ENCODE results near the gene ASB16.

The ASB16 gene

GRCh38 chr17:44211281-44212265 is 41.1 kb downstream of the ASB16 start:
- DNase-seq (ENCODE audit: low read depth), result no peak
- no peak for TF ChIP-seq CTCF (conservative IDR thresholded peaks at IDR 0.05; ENCODE audit: low read depth, low read length)
- H3K4me3 ChIP-seq (ENCODE audit: low read depth, low read length), result no peak overlapping the region

GRCh38 chr17:44212507-44213402 is 42.3 kb downstream of the ASB16 start:
- no peak for DNase-seq (ENCODE audit: low read depth)
- no peak for TF ChIP-seq CTCF (conservative IDR thresholded peaks at IDR 0.05; ENCODE audit: low read depth, low read length)
- no peak overlapping the region for H3K4me3 ChIP-seq (ENCODE audit: low read depth, low read length)

GRCh38 chr17:44213403-44214229 is 43.1 kb downstream of the ASB16 start:
- DNase-seq (ENCODE audit: low read depth), result no peak
- H3K4me3 ChIP-seq (ENCODE audit: low read depth, low read length), result no peak overlapping the region
- no peak for TF ChIP-seq CTCF (conservative IDR thresholded peaks at IDR 0.05; ENCODE audit: low read depth, low read length)

GRCh38 chr17:44214230-44214494 is 43.7 kb downstream of the ASB16 start:
- DNase-seq (ENCODE audit: low read depth), result no peak
- TF ChIP-seq CTCF (conservative IDR thresholded peaks at IDR 0.05; ENCODE audit: low read depth, low read length), result no peak
- no peak overlapping the region for H3K4me3 ChIP-seq (ENCODE audit: low read depth, low read length)

- no peak for TF ChIP-seq CTCF (conservative IDR thresholded peaks at IDR 0.05; ENCODE audit: low read depth, low read length)
- no peak for DNase-seq (ENCODE audit: low read depth)
- no peak overlapping the region for H3K4me3 ChIP-seq (ENCODE audit: low read depth, low read length)
Observed at GRCh38 chr17:44214896-44215295, 44.4 kb downstream of the ASB16 start.

GRCh38 chr17:44216173-44216572 is 45.7 kb downstream of the ASB16 start:
- TF ChIP-seq CTCF (conservative IDR thresholded peaks at IDR 0.05; ENCODE audit: low read depth, low read length), result no peak
- no peak for DNase-seq (ENCODE audit: low read depth)
- no peak overlapping the region for H3K4me3 ChIP-seq (ENCODE audit: low read depth, low read length)
